CD14-positive monocyte (primary cell): ENCODE data around the gene HSPA4. TPM values are rescaled to one million over a fixed set of nuclear protein-coding genes. Genes with fewer than 3 reads are reported as not detected.

Experiments used
- DNase-seq, 3 donors: peaks; one replicate each; pipeline ENCODE4 v3.0.0-alpha.2; 2011 to 2022
- H2AFZ ChIP-seq: 2 replicates; pipeline ENCODE4 v1.6.0; 2012; ENCODE audit warnings: mild to moderate bottlenecking, low read depth, low read length, inconsistent platforms; ENCODE audit not compliant: insufficient read depth, poor library complexity, severe bottlenecking
- H3K27ac ChIP-seq, 2 donors: 1 replicate in 1 of 2; 2 replicates in 1 of 2; pipeline ENCODE4 v1.5.1; 2012 to 2013; ENCODE audit warnings: low read length in 2 of 2, control low read depth in 1 of 2, inconsistent platforms in 1 of 2, low read depth in 1 of 2, mild to moderate bottlenecking in 1 of 2
- H3K27me3 ChIP-seq, 2 donors: one replicate each; pipeline versions ENCODE4 v1.6.0 to v1.6.1; 2011 to 2013; ENCODE audit warnings: low read length in 2 of 2; ENCODE audit not compliant: control insufficient read depth in 2 of 2, insufficient read depth in 2 of 2
- H3K36me3 ChIP-seq, 2 donors: replicated peaks in 1 of 2; 1 replicate in 1 of 2; 2 replicates in 1 of 2; pipeline versions ENCODE4 v1.5.1 to v1.6.1; 2012 to 2013; ENCODE audit warnings: low read length in 2 of 2, control low read depth in 1 of 2, inconsistent platforms in 1 of 2, mild to moderate bottlenecking in 1 of 2; ENCODE audit not compliant: insufficient read depth in 2 of 2, control insufficient read depth in 1 of 2
- H3K4me1 ChIP-seq, 2 donors: 1 replicate in 1 of 2; 2 replicates in 1 of 2; pipeline versions ENCODE4 v1.5.1 to v1.6.1; 2012 to 2013; ENCODE audit warnings: low read length in 2 of 2, control low read depth in 1 of 2, inconsistent platforms in 1 of 2, mild to moderate bottlenecking in 1 of 2, moderate library complexity in 1 of 2; ENCODE audit not compliant: insufficient read depth in 2 of 2, control insufficient read depth in 1 of 2
- H3K4me2 ChIP-seq: replicated peaks from 2 replicates; pipeline ENCODE3; 2012; ENCODE audit warnings: low read length, moderate library complexity, mild to moderate bottlenecking; ENCODE audit not compliant: poor library complexity, severe bottlenecking; ENCODE audit errors: extremely low read depth
- H3K4me3 ChIP-seq, 3 experiments: fragments of 200-600 bp in 1 of 3; sonication (generic) in 1 of 3; replicated peaks in 1 of 3; 1 replicate in 2 of 3; 2 replicates in 1 of 3; pipeline ENCODE4 v1.5.1; 2011 to 2013; ENCODE audit warnings: low read length in 3 of 3, mild to moderate bottlenecking in 3 of 3, control low read depth in 2 of 3, low read depth in 2 of 3, inconsistent platforms in 1 of 3, moderate library complexity in 1 of 3
- H3K79me2 ChIP-seq: 2 replicates; pipeline ENCODE4 v1.6.0; 2012; ENCODE audit warnings: mild to moderate bottlenecking, control low read depth, inconsistent platforms, low read length, moderate library complexity; ENCODE audit not compliant: insufficient read depth
- H3K9ac ChIP-seq: 2 replicates; pipeline ENCODE4 v1.6.0; 2017; ENCODE audit warnings: low read length, mild to moderate bottlenecking; ENCODE audit not compliant: insufficient read depth, poor library complexity, severe bottlenecking
- H3K9me3 ChIP-seq, 2 donors: replicated peaks in 1 of 2; 1 replicate in 1 of 2; 2 replicates in 1 of 2; pipeline versions ENCODE4 v1.5.1 to v1.6.1; 2012 to 2013; ENCODE audit warnings: low read length in 2 of 2, control low read depth in 1 of 2; ENCODE audit not compliant: control insufficient read depth in 1 of 2, insufficient read depth in 1 of 2
- H4K20me1 ChIP-seq: 2 replicates; pipeline ENCODE4 v1.6.0; 2012; ENCODE audit warnings: mild to moderate bottlenecking, low read length, control low read depth, moderate library complexity; ENCODE audit not compliant: insufficient read depth
- H3K27ac Mint-ChIP-seq, 7 donors: one replicate each; pipeline ENCODE4 v1.8.0; 2020; ENCODE audit warnings: mild to moderate bottlenecking in 7 of 7, mixed read lengths in 7 of 7, moderate library complexity in 6 of 7, inconsistent platforms in 2 of 7
- H3K27me3 Mint-ChIP-seq, 3 donors: one replicate each; pipeline ENCODE4 v1.8.0; 2021 to 2022; ENCODE audit warnings: low read depth in 3 of 3, mild to moderate bottlenecking in 3 of 3, mixed read lengths in 3 of 3, moderate library complexity in 3 of 3, inconsistent platforms in 1 of 3
- H3K36me3 Mint-ChIP-seq, 2 donors: one replicate each; pipeline ENCODE4 v1.8.0; 2020; ENCODE audit warnings: mixed read lengths in 2 of 2, inconsistent platforms in 1 of 2, mild to moderate bottlenecking in 1 of 2
- H3K4me1 Mint-ChIP-seq: one replicate; pipeline ENCODE4 v1.8.0; 2020; ENCODE audit warnings: mild to moderate bottlenecking, mixed read lengths
- H3K4me3 Mint-ChIP-seq, 2 donors: one replicate each; pipeline ENCODE4 v1.8.0; 2020; ENCODE audit warnings: mild to moderate bottlenecking in 2 of 2, mixed read lengths in 2 of 2, moderate library complexity in 1 of 2
- H3K9me3 Mint-ChIP-seq, 7 donors: one replicate each; pipeline ENCODE4 v1.8.0; 2020 to 2022; ENCODE audit warnings: mixed read lengths in 7 of 7, mild to moderate bottlenecking in 6 of 7, moderate library complexity in 6 of 7, inconsistent platforms in 2 of 7
- CTCF ChIP-seq: fragments of 200-600 bp; IDR thresholded peaks from one replicate; pipeline ENCODE4 v1.8.0; 2022; ENCODE audit warnings: antibody characterized with exemption, mild to moderate bottlenecking
- WGBS: methylation state at CpG from one replicate; pipeline ENCODE4 v1.1.5; 2013; ENCODE audit warnings: missing lambda C conversion rate; ENCODE audit not compliant: insufficient coverage; 5-methylcytosine and 5-hydroxymethylcytosine counted together
- intact Hi-C, 2 donors: fragments of 100-400 bp; cut with micrococcal nuclease; formaldehyde crosslinking; loops; one replicate each; pipeline versions ENCODE4 v1.15.0 to v1.15.1; 2023
- polyA plus RNA-seq, 3 donors: library from polyadenylated mRNA; depleted of rRNA in 1 of 3; unstranded in 2 of 3; stranded (reverse) in 1 of 3; fragments of 300-500 nt in 2 of 3; fragments of >200 nt in 1 of 3; fragmentation: Illumina TruSeq in 2 of 3; gene quantifications; 1 replicate in 2 of 3; 2 replicates in 1 of 3; pipeline ENCODE4 v1.2.3, GENCODE V29; 2012 to 2021

Gene HSPA4
- polyA plus RNA-seq, 3 donors: 15.7 to 52.0 (median 27.7) TPM

- intact Hi-C loops: no loop called here
- Histone ChIP-seq H3K4me3 (no peak overlapping the region), H4K20me1 (peaks cover 58% of the 10 kb centered on the region), H3K27me3 (no peaks in the 10 kb centered on the region), H3K27ac (no peak overlapping the region), H3K9me3 (no peaks in the 10 kb centered on the region), H3K4me1 (no peaks in the 10 kb centered on the region), H3K36me3 (peaks cover 45 to 84% of the 10 kb centered on the region in 2 donors), H3K4me2 (no peak overlapping the region), H3K79me2 (peaks cover 24% of the 10 kb centered on the region), H3K9ac (no peak overlapping the region), H2AFZ (no peak overlapping the region)
- no peaks in the 10 kb centered on the region for H3K4me1 Mint-ChIP-seq
- peaks cover 65 to 83% of the 10 kb centered on the region in 2 donors for H3K36me3 Mint-ChIP-seq
- no peak for TF ChIP-seq CTCF
- H3K27ac Mint-ChIP-seq: peak overlapping the region in 2 of 7 donors; percentile 4 to 61
- H3K27me3 Mint-ChIP-seq: peaks cover 0 to 1% (median 0%) of the 10 kb centered on the region in 3 donors
- H3K4me3 Mint-ChIP-seq: no peak overlapping the region
- WGBS: no CpG with 5 or more reads among the region's 1 CpG
- no peak for DNase-seq
- H3K9me3 Mint-ChIP-seq: peaks cover 0 to 2% (median 0%) of the 10 kb centered on the region in 7 donors
Observed at GRCh38 chr5:133081703-133082102, 29.9 kb downstream of the HSPA4 start.

- no peak for TF ChIP-seq CTCF
- H3K9me3 Mint-ChIP-seq: peaks cover 0 to 2% (median 0%) of the 10 kb centered on the region in 7 donors
- WGBS: no CpG with 5 or more reads among the region's 4 CpGs
Observed at GRCh38 chr5:133082128-133082527, 30.3 kb downstream of the HSPA4 start.

More at GRCh38 chr5:133082128-133082527, 30.3 kb downstream of the HSPA4 start:
- Histone ChIP-seq H3K4me3 (no peak overlapping the region), H3K4me2 (no peak overlapping the region), H3K9me3 (no peaks in the 10 kb centered on the region), H3K79me2 (peaks cover 20% of the 10 kb centered on the region), H3K4me1 (no peaks in the 10 kb centered on the region), H3K9ac (no peak overlapping the region), H3K36me3 (peaks cover 44 to 84% of the 10 kb centered on the region in 2 donors), H3K27me3 (no peaks in the 10 kb centered on the region), H3K27ac (no peak overlapping the region), H4K20me1 (peaks cover 58% of the 10 kb centered on the region), H2AFZ (no peak overlapping the region)
- H3K27ac Mint-ChIP-seq: no peak overlapping the region
- no peak for DNase-seq
- H3K36me3 Mint-ChIP-seq: peaks cover 65 to 83% of the 10 kb centered on the region in 2 donors
- H3K27me3 Mint-ChIP-seq: peaks cover 0 to 1% (median 0%) of the 10 kb centered on the region in 3 donors
- H3K4me1 Mint-ChIP-seq: no peaks in the 10 kb centered on the region
- no peak overlapping the region for H3K4me3 Mint-ChIP-seq
- intact Hi-C loops: no loop called here
